ENCODE data around the gene OPA3. TPM values are rescaled to one million over a fixed set of nuclear protein-coding genes. Genes with fewer than 3 reads are reported as not detected.

The OPA3 gene
- total RNA-seq = 19.1 TPM
- 8.1 TPM for polyA plus RNA-seq (ENCODE audit: insufficient read depth, low read depth, low replicate concordance)
- long read RNA-seq, donor 1, full-length matches to known transcripts = 2 of 2 reads
- long read RNA-seq, donor 1, partial matches to known transcripts = 0 of 2 reads
- long read RNA-seq, donor 1, other reads (novel, unspliced or antisense) = 0 of 2 reads
- long read RNA-seq, donor 2, full-length matches to known transcripts = 3 of 3 reads
- long read RNA-seq, donor 2, partial matches to known transcripts = 0 of 3 reads
- long read RNA-seq, donor 2, other reads (novel, unspliced or antisense) = 0 of 3 reads
- long read RNA-seq, donor 3, full-length matches to known transcripts = 4 of 4 reads
- long read RNA-seq, donor 3, partial matches to known transcripts = 0 of 4 reads
- long read RNA-seq, donor 3, other reads (novel, unspliced or antisense) = 0 of 4 reads
- long read RNA-seq, donor 4, full-length matches to known transcripts = 7 of 7 reads
- long read RNA-seq, donor 4, partial matches to known transcripts = 0 of 7 reads
- long read RNA-seq, donor 4, other reads (novel, unspliced or antisense) = 0 of 7 reads
- long read RNA-seq, donor 5 = 0 reads
- long read RNA-seq, donor 6 = 0 reads
- long read RNA-seq, donor 7, full-length matches to known transcripts = 9 of 24 reads
- long read RNA-seq, donor 7, partial matches to known transcripts = 0 of 24 reads
- long read RNA-seq, donor 7, other reads (novel, unspliced or antisense) = 15 of 24 reads
- long read RNA-seq, donor 8, full-length matches to known transcripts = 4 of 4 reads
- long read RNA-seq, donor 8, partial matches to known transcripts = 0 of 4 reads
- long read RNA-seq, donor 8, other reads (novel, unspliced or antisense) = 0 of 4 reads
- long read RNA-seq, donor 9, full-length matches to known transcripts = 3 of 3 reads
- long read RNA-seq, donor 9, partial matches to known transcripts = 0 of 3 reads
- long read RNA-seq, donor 9, other reads (novel, unspliced or antisense) = 0 of 3 reads
- long read RNA-seq, donor 10 = 0 reads

DNA sequence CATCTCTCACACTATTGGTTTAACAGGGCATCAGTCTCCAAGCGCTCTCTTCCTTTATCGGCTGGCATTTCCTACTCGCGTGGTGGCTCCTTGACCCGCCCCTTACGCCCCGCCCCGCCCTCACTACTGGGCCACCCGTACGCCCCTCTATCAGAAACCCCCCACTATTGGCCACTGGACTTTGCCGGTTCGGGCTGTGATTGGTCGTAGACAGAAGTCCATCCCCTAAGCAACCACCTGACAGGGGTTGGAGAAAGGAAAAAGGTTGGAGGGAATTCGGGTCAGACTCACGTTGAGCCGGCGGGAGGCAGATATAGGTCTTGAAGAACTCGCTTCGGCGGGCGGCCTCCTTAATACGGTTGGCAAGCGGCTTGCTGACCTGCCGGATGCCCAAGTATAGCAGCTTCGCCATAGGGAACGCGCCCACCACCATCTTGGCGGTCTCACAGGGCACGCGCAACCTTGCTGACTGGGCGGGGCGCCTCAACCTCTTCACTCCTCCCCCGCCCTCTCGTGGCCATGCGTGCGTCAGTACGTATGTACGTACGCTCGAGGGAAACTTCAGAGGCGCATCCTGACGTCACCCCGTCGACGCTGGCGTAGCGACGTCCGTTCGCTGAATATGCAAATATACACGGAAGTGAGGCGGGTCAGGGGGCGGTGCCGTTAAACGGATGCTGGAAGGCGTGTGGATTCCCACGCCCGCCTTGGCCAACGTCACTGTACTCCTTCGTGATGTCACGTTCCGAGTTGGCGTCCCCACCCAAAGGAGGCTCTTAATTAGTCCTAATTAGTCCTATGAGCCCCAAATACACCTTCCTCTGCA lies at the start of gene OPA3:
Gene OPA3 (minus strand): TSS at position 471 of the 826 bp plus-strand sequence. CDS start 38 bp downstream, at position 433.
- H3K9ac ChIP-seq (ENCODE audit: low read length in 3 of 3) = peak within 1 kb of the TSS; percentile 87 to 99 (median 97)
- no peaks in the 10 kb centered on the region for H3K27me3 ChIP-seq (ENCODE audit: control insufficient read depth, insufficient read depth, low read length)
- peak within 1 kb of the TSS; percentile 96 to 99 (median 98) for H3K4me3 ChIP-seq (ENCODE audit: low read length in 3 of 3)
- intact Hi-C loops (cut with DNase I) = no loop called here
- peaks cover 0 to 10% (median 4%) of the 10 kb centered on the region in 3 donors for H3K4me1 ChIP-seq (ENCODE audit: control insufficient read depth in 2 of 3, insufficient read depth in 2 of 3, low read depth in 1 of 3, low read length in 3 of 3)
- TF ChIP-seq, protein P1, sequence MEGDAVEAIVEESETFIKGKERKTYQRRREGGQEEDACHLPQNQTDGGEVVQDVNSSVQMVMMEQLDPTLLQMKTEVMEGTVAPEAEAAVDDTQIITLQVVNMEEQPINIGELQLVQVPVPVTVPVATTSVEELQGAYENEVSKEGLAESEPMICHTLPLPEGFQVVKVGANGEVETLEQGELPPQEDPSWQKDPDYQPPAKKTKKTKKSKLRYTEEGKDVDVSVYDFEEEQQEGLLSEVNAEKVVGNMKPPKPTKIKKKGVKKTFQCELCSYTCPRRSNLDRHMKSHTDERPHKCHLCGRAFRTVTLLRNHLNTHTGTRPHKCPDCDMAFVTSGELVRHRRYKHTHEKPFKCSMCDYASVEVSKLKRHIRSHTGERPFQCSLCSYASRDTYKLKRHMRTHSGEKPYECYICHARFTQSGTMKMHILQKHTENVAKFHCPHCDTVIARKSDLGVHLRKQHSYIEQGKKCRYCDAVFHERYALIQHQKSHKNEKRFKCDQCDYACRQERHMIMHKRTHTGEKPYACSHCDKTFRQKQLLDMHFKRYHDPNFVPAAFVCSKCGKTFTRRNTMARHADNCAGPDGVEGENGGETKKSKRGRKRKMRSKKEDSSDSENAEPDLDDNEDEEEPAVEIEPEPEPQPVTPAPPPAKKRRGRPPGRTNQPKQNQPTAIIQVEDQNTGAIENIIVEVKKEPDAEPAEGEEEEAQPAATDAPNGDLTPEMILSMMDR (IDR thresholded peaks at IDR 0.05; ENCODE audit: borderline replicate concordance, extremely low read depth, insufficient read depth) = no peak
- H3K9me3 ChIP-seq (ENCODE audit: control insufficient read depth in 2 of 3, insufficient read depth in 1 of 3, low read length in 3 of 3) = no peaks in the 10 kb centered on the region
- FAIRE-seq (peak; percentile 96), DNase-seq (peak; percentile 99 to 100 (median 100))
- H3K36me3 ChIP-seq (ENCODE audit: control insufficient read depth in 2 of 3, insufficient read depth in 3 of 3, low read length in 3 of 3) = no peaks in the 10 kb centered on the region
- peak within 1 kb of the TSS; percentile 99 to 100 for H3K27ac ChIP-seq (ENCODE audit: low read depth in 2 of 2, low read length in 2 of 2)

DNA sequence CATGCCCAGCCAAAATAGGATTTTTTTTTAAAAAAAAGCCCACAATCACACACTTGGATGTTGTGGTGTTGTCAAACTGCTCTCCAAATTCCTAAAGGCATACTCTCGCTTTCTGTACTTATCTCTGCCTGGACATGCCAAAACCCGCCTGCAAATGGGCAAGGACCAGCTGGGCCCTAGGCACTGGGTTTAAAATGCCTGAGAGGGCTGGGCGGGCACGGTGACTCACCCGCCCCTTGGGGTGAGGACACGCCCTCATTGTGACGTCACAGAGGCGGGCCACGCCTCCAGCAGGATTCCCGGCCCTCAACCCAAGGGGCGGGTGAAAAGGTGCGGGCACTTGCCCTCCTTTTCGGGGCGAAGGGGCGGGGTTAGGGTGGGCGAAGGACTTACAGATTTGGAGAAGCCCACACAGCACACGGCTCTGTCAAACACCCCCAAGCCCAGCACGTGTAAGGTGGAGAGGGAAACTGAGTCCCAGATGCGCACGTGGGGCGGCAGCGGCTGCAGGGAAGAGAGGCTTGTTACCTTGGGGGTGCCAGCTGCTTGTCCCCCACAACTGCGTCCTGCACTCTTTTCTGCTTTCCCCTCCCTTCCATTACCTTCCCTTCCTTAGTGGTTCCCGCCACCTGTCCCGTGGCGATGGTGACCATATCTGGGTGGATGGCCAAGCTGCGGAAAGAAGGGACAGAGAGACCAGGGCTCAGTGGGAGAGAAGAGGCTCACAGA lies 48.0 kb upstream of the OPA3 start:
- TF ChIP-seq, protein P1 (IDR thresholded peaks at IDR 0.05; ENCODE audit: borderline replicate concordance, extremely low read depth, insufficient read depth) = no peak
- FAIRE-seq (no peak), DNase-seq (peak; percentile 80 to 88 (median 81))
- peaks cover 0 to 2% (median 0%) of the 10 kb centered on the region in 3 donors for H3K36me3 ChIP-seq (ENCODE audit: control insufficient read depth in 2 of 3, insufficient read depth in 3 of 3, low read length in 3 of 3)
- no peaks in the 10 kb centered on the region for H3K9me3 ChIP-seq (ENCODE audit: control insufficient read depth in 2 of 3, insufficient read depth in 1 of 3, low read length in 3 of 3)
- no peak overlapping the region for H3K27ac ChIP-seq (ENCODE audit: low read depth in 2 of 2, low read length in 2 of 2)
- no peak overlapping the region for H3K9ac ChIP-seq (ENCODE audit: low read length in 3 of 3)
- intact Hi-C loops (cut with DNase I) = no loop called here
- H3K4me1 ChIP-seq (ENCODE audit: control insufficient read depth in 2 of 3, insufficient read depth in 2 of 3, low read depth in 1 of 3, low read length in 3 of 3) = no peaks in the 10 kb centered on the region
- no peak overlapping the region for H3K4me3 ChIP-seq (ENCODE audit: low read length in 3 of 3)
- no peaks in the 10 kb centered on the region for H3K27me3 ChIP-seq (ENCODE audit: control insufficient read depth, insufficient read depth, low read length)

DNA sequence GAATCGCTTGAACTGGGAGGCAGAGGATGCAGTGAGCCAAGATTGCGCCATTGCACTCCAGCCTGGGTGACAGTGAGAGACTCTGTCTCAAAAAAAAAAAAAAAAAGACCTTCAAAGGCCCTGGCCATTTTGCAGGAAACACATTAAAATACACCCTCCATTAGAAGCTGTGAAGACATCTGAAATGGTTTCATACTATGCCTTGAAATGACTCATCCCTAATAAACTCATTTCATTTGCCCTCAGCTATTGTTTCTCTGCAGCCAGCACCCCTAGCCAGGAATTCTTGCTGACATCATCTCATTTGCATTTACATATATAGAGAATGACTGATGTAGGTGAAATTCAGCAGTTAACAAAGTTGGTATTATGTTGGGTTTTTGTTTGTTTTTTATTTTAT lies 45.9 kb upstream of the OPA3 start:
- TF ChIP-seq, protein P1 (IDR thresholded peaks at IDR 0.05; ENCODE audit: borderline replicate concordance, extremely low read depth, insufficient read depth) = no peak
- Histone ChIP-seq H3K27me3 (ENCODE audit: control insufficient read depth, insufficient read depth, low read length) (no peaks in the 10 kb centered on the region), H3K9me3 (ENCODE audit: control insufficient read depth in 2 of 3, insufficient read depth in 1 of 3, low read length in 3 of 3) (no peaks in the 10 kb centered on the region), H3K4me1 (ENCODE audit: control insufficient read depth in 2 of 3, insufficient read depth in 2 of 3, low read depth in 1 of 3, low read length in 3 of 3) (no peaks in the 10 kb centered on the region), H3K36me3 (ENCODE audit: control insufficient read depth in 2 of 3, insufficient read depth in 3 of 3, low read length in 3 of 3) (peaks cover 0 to 2% (median 2%) of the 10 kb centered on the region in 3 donors), H3K4me3 (ENCODE audit: low read length in 3 of 3) (no peak overlapping the region), H3K27ac (ENCODE audit: low read depth in 2 of 2, low read length in 2 of 2) (no peak overlapping the region), H3K9ac (ENCODE audit: low read length in 3 of 3) (no peak overlapping the region)
- intact Hi-C loops (cut with DNase I) = no loop called here
- DNase-seq = no peak
- no peak for FAIRE-seq
